Stimulated activated naive CD4-positive, alpha-beta T cell treated with Interleukin-2 at 50 U/mL for 16 hours (primary cell): ENCODE data around the gene HS3ST2.
"Not testable (repeated sequence)": the region's sequence is repeated elsewhere in the genome, so short reads cannot be mapped to it uniquely, and the experiment has no call there.

Experiments used
- DNase-seq: peaks from one replicate; lab custom pipeline; 2025; lab: John Stamatoyannopoulos, UW

Gene HS3ST2

DNA sequence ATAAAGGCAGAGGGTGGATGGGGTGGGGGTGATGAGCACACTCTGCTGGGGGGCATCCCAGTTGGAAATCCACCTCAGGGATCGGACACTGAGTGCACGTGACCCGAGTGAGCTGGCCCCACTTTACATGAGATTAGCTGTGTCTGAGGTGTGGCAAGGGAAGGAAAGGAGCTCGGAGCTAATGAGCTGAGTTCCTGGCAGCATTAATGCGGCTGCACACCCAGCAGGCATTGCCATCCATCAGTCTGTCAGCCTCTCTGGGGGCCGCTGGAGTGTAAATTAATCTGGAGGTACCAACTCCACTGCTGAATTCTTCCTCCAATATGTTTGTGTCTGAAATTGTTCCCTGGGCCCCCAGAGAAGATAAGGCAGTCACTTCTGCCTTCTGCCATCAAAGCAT is 65.5 kb downstream of the HS3ST2 start:
- DNase-seq: no peak

DNA sequence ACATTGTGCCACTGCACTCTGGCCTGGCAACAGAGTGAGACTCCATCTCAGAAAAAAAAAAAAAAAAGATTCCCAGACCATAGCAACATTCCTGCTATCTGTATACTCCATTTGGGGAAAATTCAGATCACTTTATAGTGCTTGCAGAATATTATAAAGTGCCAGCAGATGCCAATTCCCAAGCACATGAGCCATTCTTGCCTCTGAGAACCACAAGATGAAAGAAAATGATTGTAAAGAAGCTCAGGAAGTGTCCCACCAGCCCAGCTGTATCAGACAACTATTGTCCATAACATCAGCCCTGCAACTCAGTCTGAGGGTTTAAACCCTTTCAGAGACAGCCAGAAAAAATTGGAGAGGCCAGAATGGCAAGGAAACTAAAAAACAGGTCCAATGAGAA is 69.0 kb downstream of the HS3ST2 start:
- DNase-seq: no peak

- DNase-seq: no peak
Observed at GRCh38 chr16:22885951-22886350, 72.0 kb downstream of the HS3ST2 start.

DNA sequence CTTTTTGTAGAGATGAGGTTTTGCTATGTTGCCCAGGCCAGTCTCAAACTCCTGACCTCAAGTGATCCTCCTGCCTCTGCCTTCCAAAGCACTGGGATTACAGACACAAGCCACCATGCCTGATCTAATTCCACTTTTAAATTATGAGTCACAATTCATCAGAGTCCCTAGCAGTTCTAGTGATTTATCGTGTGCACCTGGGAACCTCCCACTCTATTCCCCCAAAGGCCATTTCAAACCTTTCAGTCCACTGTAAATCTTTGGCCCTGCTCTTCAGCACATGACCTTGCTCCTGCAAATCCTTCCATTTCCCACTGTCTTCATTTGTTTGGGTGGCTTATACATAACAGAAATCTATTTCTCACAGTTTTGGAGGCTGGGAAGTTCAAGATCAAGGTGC is 73.0 kb downstream of the HS3ST2 start:
- no peak for DNase-seq

GRCh38 chr16:22887445-22887844 is 73.5 kb downstream of the HS3ST2 start:
- no peak for DNase-seq

GRCh38 chr16:22888791-22889190 is 74.8 kb downstream of the HS3ST2 start:
- DNase-seq: no peak

- DNase-seq: no peak
Observed at GRCh38 chr16:22890976-22891375, 77.0 kb downstream of the HS3ST2 start.

DNA sequence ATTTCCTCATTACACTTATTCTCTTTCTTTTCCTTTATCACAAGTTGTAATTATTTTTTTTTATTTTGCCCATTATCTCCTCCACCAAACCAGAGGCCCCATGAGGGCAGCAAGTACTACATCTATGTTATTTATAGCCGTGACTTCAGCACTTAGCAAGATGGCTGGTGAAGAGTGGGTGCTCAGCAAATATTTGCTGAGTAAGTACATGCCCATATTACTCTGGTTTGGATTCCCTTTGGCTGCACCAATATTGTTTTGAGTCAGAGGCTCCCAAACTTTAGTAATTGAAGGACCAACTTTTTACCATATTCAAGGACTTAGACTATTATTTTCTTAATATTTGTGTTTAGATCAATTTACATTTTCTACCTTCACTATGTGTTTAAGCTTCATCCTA is 83.2 kb downstream of the HS3ST2 start:
- DNase-seq: no peak

DNA sequence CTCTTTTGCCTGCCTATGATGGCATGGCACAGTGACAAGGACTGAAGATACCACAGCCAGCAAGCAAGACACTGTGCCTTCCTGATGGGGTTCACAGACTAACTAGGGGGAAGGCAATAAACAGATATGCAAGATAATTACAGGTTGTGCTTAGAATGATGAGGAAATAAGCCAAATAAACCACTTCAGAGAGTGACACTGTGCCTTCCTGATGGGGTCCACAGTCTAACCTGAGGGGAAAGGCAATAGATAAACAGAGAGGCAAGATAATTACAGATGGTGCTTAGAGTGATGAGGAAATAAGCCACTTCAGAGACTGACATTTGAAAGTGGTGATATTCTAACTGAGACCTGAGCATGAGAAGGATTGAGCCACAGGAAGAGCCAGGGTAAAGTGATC is 84.2 kb downstream of the HS3ST2 start:
- no peak for DNase-seq

DNA sequence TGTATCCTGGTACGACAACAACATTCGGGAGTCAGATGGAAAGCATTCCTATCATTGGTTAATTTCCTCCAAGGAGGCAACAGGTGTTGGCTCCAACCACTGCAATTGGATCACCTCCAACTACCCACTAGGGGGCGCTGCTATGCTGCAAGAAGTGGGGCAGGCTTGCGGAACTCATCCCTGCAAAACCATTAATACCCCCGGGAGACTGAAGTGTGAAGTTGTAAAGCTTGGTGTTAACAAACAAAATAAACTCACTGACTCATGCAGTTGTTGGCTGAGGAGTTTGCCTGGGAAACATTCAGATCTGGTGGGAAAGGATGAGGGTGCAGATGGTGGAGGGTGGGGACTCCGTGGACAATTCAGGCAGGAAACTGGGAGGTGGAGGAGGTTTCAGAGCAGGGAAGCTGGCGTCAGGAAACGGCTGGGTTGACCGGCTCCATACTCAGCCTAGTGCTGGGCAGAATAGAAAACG is 84.9 kb downstream of the HS3ST2 start:
- peak; percentile 3 for DNase-seq

- DNase-seq: not testable (repeated sequence)
Observed at GRCh38 chr16:22899567-22899966, 85.6 kb downstream of the HS3ST2 start.

- no peak for DNase-seq
Observed at GRCh38 chr16:22900863-22901262, 86.9 kb downstream of the HS3ST2 start.

DNA sequence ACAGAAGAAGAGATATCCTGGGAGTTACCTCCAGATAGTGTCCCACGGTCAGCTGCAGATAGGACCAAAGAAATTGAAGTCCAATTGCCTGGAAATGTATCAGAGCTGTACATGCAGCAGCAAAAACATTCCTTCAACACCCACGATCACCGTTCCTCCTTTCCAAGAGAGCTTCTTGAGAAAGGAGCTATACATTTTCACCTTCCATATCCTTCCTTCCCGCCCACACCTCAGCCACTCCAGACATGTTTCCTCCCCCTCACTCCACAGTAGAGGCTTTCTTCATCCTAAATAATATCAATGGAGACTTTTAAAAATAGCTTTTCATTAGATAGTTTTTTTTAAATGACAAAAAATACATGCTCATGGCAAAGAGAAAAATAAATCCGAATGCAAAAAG is 87.6 kb downstream of the HS3ST2 start:
- no peak for DNase-seq

- no peak for DNase-seq
Observed at GRCh38 chr16:22903716-22904115, 89.8 kb downstream of the HS3ST2 start.

DNA sequence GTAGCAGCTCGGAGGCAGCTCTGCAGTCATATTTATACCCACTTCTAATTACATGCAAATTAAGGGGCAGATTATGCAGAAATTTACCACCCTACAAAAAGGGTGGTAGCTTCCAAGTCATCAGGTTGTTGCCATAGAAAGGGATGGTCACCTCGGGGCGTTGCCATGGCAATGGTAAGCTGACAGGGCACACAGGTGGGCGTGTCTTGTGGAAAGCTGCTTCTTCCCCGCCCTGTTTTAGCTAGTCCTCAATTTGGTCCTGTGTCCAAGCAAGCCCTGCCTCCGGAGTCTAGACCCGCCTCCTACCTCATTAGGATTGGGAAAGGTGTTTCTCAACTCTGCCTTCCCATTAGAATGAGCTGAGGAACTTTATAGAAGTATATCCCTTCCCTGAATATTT is 98.7 kb downstream of the HS3ST2 start:
- no peak for DNase-seq

DNA sequence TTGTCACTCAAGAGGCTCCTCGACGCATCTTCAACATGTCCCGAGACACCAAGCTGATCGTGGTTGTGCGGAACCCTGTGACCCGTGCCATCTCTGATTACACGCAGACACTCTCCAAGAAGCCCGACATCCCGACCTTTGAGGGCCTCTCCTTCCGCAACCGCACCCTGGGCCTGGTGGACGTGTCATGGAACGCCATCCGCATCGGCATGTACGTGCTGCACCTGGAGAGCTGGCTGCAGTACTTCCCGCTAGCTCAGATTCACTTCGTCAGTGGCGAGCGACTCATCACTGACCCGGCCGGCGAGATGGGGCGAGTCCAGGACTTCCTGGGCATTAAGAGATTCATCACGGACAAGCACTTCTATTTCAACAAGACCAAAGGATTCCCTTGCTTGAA is 101.0 kb downstream of the HS3ST2 start:
- no peak for DNase-seq

DNA sequence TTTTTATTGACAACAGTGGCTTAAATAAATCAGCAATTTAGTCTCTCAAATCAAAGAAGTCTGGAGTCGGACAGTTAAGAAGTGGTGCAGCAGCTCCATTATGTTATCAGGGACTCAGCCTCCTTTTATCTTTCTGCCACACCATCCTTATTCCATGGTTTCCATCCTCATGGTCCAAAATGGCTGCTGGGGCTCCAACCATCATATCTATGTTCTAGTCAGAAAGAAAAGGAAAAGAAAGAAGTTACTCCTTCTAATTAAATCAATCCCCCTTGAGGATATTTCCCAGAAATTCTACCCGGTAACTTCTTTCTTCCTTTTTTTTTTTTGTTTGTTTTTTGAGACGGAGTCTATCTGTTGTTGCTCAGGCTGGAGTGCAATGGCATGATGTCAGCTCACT is 109.5 kb downstream of the HS3ST2 start:
- no peak for DNase-seq

DNA sequence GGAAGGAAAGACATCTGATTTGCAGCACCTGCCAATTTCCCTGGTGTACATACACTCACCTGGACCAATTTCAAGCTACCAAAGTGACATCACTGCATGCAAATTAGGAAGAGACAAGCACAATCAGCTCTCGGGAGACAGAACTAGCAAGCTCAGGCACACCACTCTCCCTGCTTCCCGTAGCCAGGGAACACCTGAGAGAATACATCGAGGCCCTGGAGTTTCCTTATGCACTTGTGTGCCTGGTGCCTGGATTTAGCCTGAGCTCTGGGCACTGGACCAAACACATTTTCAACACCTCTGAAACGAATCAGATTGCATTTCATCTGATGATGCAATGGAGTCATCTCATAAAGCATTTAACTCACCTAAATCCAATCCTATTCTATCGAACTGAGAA is 110.5 kb downstream of the HS3ST2 start:
- DNase-seq: no peak

- no peak for DNase-seq
Observed at GRCh38 chr16:22926105-22926751, 112.3 kb downstream of the HS3ST2 start.

DNA sequence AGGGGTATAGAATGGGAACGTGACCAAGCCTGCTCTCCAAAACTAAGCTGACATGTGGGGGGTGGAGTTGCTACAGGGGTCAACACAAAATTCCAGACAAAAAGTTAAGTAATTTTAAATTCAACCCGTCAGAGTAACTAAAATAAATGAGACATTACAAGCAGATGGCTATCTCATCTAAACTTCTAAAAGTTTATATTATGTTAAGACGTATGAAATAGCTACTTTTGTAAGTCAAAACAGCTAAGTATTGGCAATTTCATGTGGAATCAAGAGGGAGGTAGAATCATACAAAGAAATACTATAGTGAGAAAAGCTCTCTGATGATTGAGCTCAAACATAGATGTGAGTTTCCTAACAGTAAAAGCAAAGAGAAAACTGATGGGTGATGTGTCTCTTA is 113.3 kb downstream of the HS3ST2 start:
- DNase-seq: no peak

- no peak for DNase-seq
Observed at GRCh38 chr16:22928882-22929435, 115.0 kb downstream of the HS3ST2 start.

DNA sequence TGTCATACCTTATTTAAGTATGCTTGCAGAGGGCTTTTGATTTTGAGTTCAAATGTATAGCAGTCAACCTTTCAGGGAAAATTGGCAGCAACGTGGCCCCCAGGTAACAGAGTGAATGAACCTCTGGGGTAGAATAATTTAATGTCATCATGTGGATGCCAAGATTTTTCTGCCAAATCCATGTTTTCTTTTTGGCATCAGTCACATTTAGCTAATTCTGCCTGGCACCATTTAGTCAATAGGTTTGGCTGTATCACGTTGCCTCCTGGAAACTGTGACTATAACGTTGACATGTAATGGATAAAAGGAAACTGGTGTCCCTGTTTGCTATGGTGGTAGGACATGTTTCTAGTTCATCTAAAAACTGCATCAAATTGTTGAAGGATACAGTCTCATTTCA is 115.5 kb downstream of the HS3ST2 start:
- no peak for DNase-seq

GRCh38 chr16:22932032-22932771 is 118.2 kb downstream of the HS3ST2 start:
- DNase-seq: no peak
